ENCODE data around the gene DDX11. TPM values are rescaled to one million over a fixed set of nuclear protein-coding genes. Genes with fewer than 3 reads are reported as not detected.

The DDX11 gene
- total and polyA plus RNA-seq, 2 donors (not counting 1 experiment from before 2014, with no cell fraction given), result 68.0 to 90.2 TPM

- Histone ChIP-seq H3K9me3 (ENCODE audit: control extremely low read depth in 1 of 3, control insufficient read depth in 2 of 3, insufficient read depth in 1 of 3, low read length in 2 of 3) (no peaks in the 10 kb centered on the region), H4K20me1 (ENCODE audit: control insufficient read depth, insufficient read depth, low read length, poor library complexity, severe bottlenecking) (no peaks in the 10 kb centered on the region), H3K4me2 (replicated peaks; ENCODE audit: low read depth, low read length, poor library complexity, severe bottlenecking) (no peak overlapping the region), H3K27me3 (replicated peaks in 1 of 4; ENCODE audit: control extremely low read depth in 1 of 4, control insufficient read depth in 3 of 4, insufficient read depth in 4 of 4, low read length in 3 of 4) (peaks cover 0 to 4% (median 0%) of the 10 kb centered on the region in 4 experiments), H3K4me1 (ENCODE audit: control insufficient read depth in 2 of 2, insufficient read depth in 2 of 2, low read length in 2 of 2) (no peaks in the 10 kb centered on the region), H3K4me3 (ENCODE audit: control extremely low read depth in 1 of 5, extremely low read depth in 1 of 5, insufficient read depth in 1 of 5, low read depth in 2 of 5, low read length in 4 of 5) (no peak overlapping the region), H3K9ac (ENCODE audit: low read length) (no peak overlapping the region), H2AFZ (ENCODE audit: insufficient read depth, low read depth, low read length, poor library complexity, severe bottlenecking) (no peak overlapping the region), H3K27ac (ENCODE audit: low read length in 2 of 2) (no peak overlapping the region), H3K36me3 (replicated peaks in 1 of 2; ENCODE audit: control extremely low read depth in 1 of 2, control insufficient read depth in 1 of 2, extremely low read depth in 1 of 2, insufficient read depth in 2 of 2, low read length in 1 of 2) (no peaks in the 10 kb centered on the region), H3K79me2 (ENCODE audit: control insufficient read depth, insufficient read depth, low read length) (no peaks in the 10 kb centered on the region)
- no peaks in the 10 kb centered on the region for H3K4me1 Mint-ChIP-seq
- 93% methylated on average over 6 of the region's 6 CpGs for WGBS (ENCODE audit: insufficient coverage)
- CTCF ChIA-PET, result no interaction called here
- H3K4me3 Mint-ChIP-seq, result no peak overlapping the region
- no peak for DNase-seq
- H3K27ac Mint-ChIP-seq, result no peak overlapping the region
- peaks cover 7% of the 10 kb centered on the region for H3K27me3 Mint-ChIP-seq
- TF ChIP-seq EZH2 (IDR thresholded peaks at IDR 0.05; ENCODE audit: borderline replicate concordance, insufficient read depth, low read depth, low read length, poor library complexity, severe bottlenecking), result no peak
- TF ChIP-seq, protein P1, sequence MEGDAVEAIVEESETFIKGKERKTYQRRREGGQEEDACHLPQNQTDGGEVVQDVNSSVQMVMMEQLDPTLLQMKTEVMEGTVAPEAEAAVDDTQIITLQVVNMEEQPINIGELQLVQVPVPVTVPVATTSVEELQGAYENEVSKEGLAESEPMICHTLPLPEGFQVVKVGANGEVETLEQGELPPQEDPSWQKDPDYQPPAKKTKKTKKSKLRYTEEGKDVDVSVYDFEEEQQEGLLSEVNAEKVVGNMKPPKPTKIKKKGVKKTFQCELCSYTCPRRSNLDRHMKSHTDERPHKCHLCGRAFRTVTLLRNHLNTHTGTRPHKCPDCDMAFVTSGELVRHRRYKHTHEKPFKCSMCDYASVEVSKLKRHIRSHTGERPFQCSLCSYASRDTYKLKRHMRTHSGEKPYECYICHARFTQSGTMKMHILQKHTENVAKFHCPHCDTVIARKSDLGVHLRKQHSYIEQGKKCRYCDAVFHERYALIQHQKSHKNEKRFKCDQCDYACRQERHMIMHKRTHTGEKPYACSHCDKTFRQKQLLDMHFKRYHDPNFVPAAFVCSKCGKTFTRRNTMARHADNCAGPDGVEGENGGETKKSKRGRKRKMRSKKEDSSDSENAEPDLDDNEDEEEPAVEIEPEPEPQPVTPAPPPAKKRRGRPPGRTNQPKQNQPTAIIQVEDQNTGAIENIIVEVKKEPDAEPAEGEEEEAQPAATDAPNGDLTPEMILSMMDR (IDR thresholded peaks at IDR 0.05), result no peak
- no peaks in the 10 kb centered on the region for H3K9me3 Mint-ChIP-seq (ENCODE audit: insufficient read depth)
- POLR2A ChIA-PET, result no interaction called here
- ATAC-seq (ENCODE audit: low read depth), result no peak
- intact Hi-C loops (cut with micrococcal nuclease), result no loop called here
Measured at GRCh38 chr12:31033681-31034080, 40.0 kb upstream of the DDX11 start.

DNA sequence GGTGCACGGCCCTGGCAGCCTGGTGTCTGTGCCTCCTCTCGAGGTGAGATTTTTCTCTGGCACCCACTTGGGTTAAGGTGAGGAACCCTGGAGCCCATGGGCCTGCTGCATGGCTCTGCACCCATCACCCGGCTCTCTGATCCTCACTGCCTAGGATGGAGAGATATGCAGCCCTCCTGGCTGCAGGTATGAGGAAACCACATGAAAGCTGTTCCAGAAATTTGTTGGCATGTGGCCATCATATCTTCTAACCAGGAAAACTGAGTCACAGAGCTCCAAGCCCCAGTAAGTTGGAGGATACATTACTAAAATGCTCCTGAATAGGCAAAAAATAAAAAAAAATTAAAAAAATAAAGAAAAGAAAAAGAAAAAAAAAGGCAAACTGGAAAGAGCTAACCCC, 39.3 kb upstream of the DDX11 start:
- Histone ChIP-seq H3K27me3 (replicated peaks in 1 of 4; ENCODE audit: control extremely low read depth in 1 of 4, control insufficient read depth in 3 of 4, insufficient read depth in 4 of 4, low read length in 3 of 4) (peaks cover 0 to 4% (median 0%) of the 10 kb centered on the region in 4 experiments), H3K4me1 (ENCODE audit: control insufficient read depth in 2 of 2, insufficient read depth in 2 of 2, low read length in 2 of 2) (no peaks in the 10 kb centered on the region), H4K20me1 (ENCODE audit: control insufficient read depth, insufficient read depth, low read length, poor library complexity, severe bottlenecking) (no peaks in the 10 kb centered on the region), H3K9me3 (ENCODE audit: control extremely low read depth in 1 of 3, control insufficient read depth in 2 of 3, insufficient read depth in 1 of 3, low read length in 2 of 3) (no peaks in the 10 kb centered on the region), H3K27ac (ENCODE audit: low read length in 2 of 2) (no peak overlapping the region), H2AFZ (ENCODE audit: insufficient read depth, low read depth, low read length, poor library complexity, severe bottlenecking) (no peak overlapping the region), H3K4me2 (replicated peaks; ENCODE audit: low read depth, low read length, poor library complexity, severe bottlenecking) (no peak overlapping the region), H3K9ac (ENCODE audit: low read length) (no peak overlapping the region), H3K4me3 (ENCODE audit: control extremely low read depth in 1 of 5, extremely low read depth in 1 of 5, insufficient read depth in 1 of 5, low read depth in 2 of 5, low read length in 4 of 5) (no peak overlapping the region), H3K36me3 (replicated peaks in 1 of 2; ENCODE audit: control extremely low read depth in 1 of 2, control insufficient read depth in 1 of 2, extremely low read depth in 1 of 2, insufficient read depth in 2 of 2, low read length in 1 of 2) (no peaks in the 10 kb centered on the region), H3K79me2 (ENCODE audit: control insufficient read depth, insufficient read depth, low read length) (no peaks in the 10 kb centered on the region)
- TF ChIP-seq, protein P1 (IDR thresholded peaks at IDR 0.05), result no peak
- TF ChIP-seq EZH2 (IDR thresholded peaks at IDR 0.05; ENCODE audit: borderline replicate concordance, insufficient read depth, low read depth, low read length, poor library complexity, severe bottlenecking), result no peak
- CTCF ChIA-PET, result no interaction called here
- Mint-ChIP-seq H3K9me3 (ENCODE audit: insufficient read depth) (no peaks in the 10 kb centered on the region), H3K27me3 (peaks cover 7% of the 10 kb centered on the region), H3K4me1 (no peaks in the 10 kb centered on the region), H3K27ac (no peak overlapping the region), H3K4me3 (no peak overlapping the region)
- 89% methylated on average over 3 of the region's 3 CpGs for WGBS (ENCODE audit: insufficient coverage)
- POLR2A ChIA-PET, result no interaction called here
- DNase-seq (no peak), ATAC-seq (ENCODE audit: low read depth) (no peak)
- intact Hi-C loops (cut with micrococcal nuclease), result no loop called here

All from B cell (primary cell).